ENCODE measurements around the gene OPRM1.

DNA sequence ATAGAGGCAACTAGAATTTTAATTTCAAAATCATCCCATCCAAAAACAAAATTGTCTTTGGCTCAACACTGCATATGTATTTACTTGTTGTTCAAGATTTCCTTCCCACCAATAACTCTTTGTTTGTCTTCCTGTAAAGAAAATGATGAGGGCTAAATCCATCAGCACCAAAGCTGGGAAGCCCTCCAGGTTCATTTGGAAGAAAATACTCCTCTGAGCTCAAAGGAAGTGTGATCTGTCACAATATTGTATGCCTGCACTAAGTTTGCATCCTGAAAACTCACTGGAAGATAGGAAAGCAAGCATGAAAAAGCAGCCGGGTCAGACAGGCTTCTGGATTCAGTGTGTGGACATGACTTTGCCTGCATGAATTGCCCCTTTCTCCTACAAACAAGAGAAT lies 28.7 kb upstream of the OPRM1 start:
- TF ChIP-seq, protein P1, sequence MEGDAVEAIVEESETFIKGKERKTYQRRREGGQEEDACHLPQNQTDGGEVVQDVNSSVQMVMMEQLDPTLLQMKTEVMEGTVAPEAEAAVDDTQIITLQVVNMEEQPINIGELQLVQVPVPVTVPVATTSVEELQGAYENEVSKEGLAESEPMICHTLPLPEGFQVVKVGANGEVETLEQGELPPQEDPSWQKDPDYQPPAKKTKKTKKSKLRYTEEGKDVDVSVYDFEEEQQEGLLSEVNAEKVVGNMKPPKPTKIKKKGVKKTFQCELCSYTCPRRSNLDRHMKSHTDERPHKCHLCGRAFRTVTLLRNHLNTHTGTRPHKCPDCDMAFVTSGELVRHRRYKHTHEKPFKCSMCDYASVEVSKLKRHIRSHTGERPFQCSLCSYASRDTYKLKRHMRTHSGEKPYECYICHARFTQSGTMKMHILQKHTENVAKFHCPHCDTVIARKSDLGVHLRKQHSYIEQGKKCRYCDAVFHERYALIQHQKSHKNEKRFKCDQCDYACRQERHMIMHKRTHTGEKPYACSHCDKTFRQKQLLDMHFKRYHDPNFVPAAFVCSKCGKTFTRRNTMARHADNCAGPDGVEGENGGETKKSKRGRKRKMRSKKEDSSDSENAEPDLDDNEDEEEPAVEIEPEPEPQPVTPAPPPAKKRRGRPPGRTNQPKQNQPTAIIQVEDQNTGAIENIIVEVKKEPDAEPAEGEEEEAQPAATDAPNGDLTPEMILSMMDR (optimal IDR thresholded peaks at IDR 0.05 in 1 of 3, IDR thresholded peaks at IDR 0.05 in 1 of 3, conservative IDR thresholded peaks at IDR 0.05 in 1 of 3; ENCODE audit: extremely low read depth in 1 of 3, insufficient read depth in 2 of 3, low read length in 3 of 3), result no peak
- no peak for TF ChIP-seq EZH2 (IDR thresholded peaks at IDR 0.05; ENCODE audit: low read length)
